ENCODE results near the gene MAGOHB.

GRCh38 chr12:10571141-10571540 is 42.3 kb downstream of the MAGOHB start:
- TF ChIP-seq ZNF274 (IDR thresholded peaks at IDR 0.05; ENCODE audit: low read depth, low read length) (no peak), SUZ12 (IDR thresholded peaks at IDR 0.05; ENCODE audit: extremely low read depth, insufficient read depth, insufficient read length) (no peak), YY1 (IDR thresholded peaks at IDR 0.05; ENCODE audit: insufficient read depth, insufficient read length) (no peak)

Data from NT2/D1 (cell line).